ENCODE results near the gene WSCD2.

DNA sequence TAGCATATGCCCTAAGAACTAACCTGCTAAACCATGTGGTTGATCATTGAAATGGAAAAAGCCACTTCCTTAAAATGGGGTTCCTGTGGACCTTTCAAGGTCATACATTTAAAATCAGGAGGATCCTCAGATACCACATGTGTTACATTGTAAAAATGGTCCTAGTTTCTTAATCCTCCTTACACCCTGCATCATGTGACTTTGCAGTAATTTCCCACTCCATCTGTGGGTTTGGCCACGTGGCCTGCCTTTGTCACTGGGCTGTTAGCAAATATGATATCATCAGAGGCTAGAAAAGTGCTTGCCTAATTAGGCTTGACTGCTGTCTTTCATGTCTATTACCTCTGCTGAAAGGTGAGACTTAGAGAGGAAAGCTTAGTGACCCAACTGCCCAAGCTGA, 139.3 kb downstream of the WSCD2 start:
- TF ChIP-seq FOXA1 (IDR thresholded peaks at IDR 0.05) (no peak), SP1 (IDR thresholded peaks at IDR 0.05) (no peak), CTBP1 (IDR thresholded peaks at IDR 0.05; ENCODE audit: borderline replicate concordance) (no peak), FOXM1 (IDR thresholded peaks at IDR 0.05; ENCODE audit: borderline replicate concordance) (no peak), NFRKB (IDR thresholded peaks at IDR 0.05) (no peak), L3MBTL2 (conservative IDR thresholded peaks at IDR 0.05) (no peak), SUZ12 (IDR thresholded peaks at IDR 0.05) (no peak), ELF4 (IDR thresholded peaks at IDR 0.05) (no peak), TARDBP (IDR thresholded peaks at IDR 0.05) (no peak), LEF1 (IDR thresholded peaks at IDR 0.05; ENCODE audit: borderline replicate concordance) (no peak), FOXK2 (IDR thresholded peaks at IDR 0.05) (no peak), HDGF (IDR thresholded peaks at IDR 0.05; ENCODE audit: borderline replicate concordance) (no peak)
- TF ChIP-seq, protein P1, sequence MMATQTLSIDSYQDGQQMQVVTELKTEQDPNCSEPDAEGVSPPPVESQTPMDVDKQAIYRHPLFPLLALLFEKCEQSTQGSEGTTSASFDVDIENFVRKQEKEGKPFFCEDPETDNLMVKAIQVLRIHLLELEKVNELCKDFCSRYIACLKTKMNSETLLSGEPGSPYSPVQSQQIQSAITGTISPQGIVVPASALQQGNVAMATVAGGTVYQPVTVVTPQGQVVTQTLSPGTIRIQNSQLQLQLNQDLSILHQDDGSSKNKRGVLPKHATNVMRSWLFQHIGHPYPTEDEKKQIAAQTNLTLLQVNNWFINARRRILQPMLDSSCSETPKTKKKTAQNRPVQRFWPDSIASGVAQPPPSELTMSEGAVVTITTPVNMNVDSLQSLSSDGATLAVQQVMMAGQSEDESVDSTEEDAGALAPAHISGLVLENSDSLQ (IDR thresholded peaks at IDR 0.05) = no peak

Measured in HEK293T (cell line).